ENCODE results near the gene RNFT2. TPM values are rescaled to one million over a fixed set of nuclear protein-coding genes. Genes with fewer than 3 reads are reported as not detected.
A peak's percentile ranks its signal among the peaks of the same experiment; 100 is the strongest.

The RNFT2 gene
- total RNA-seq, 2 experiments from 2014 or later = 15.8 to 15.9 TPM

DNA sequence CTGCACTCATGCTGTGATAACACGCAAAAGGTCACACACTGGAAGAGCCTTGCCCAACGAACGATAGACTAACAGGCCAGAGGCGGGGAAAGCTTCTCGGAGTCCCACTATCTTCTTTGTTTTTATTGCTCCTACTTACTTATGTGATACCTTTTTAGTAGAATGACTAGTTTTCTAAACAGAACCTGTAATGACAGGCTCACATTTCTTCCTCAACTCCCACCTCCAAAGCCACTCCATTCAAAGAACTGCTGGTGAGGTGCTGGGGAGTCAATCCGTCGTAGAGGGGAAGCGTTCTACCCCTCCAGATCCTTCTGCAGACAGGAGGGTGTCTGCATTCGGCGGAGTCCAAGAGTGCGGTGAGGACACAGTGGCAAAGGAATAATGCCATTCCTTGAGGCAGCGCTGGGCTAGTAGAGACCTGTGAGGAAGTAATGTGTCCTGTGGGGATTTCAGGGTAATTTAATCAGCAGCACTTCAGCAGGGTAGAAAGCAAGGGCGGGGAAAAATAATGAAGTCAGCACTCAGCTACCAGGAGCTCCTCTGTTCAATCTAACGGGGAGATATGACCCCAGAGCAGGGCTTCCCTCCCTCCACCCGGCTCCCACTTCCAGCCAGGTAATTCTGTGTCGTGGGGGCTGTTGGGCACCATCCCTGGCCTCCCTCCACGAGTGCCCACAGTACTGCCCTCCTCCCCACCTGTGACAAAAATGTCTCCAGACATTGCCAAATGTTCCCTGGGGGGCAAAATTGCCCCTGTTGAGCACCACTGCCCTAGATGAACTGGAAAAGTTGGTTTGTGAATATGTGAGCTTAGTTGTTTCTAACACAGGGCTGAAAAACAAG is 25.4 kb upstream of the RNFT2 start:
- POLR2A ChIA-PET = interaction anchor here (0.7 kb wide), 1 partner anchor 397 kb away, joined by 4 read pairs; no protein-coding TSS in a partner anchor
- H3K27me3 Mint-ChIP-seq = no peaks in the 10 kb centered on the region
- H3K36me3 Mint-ChIP-seq = peaks cover 11% of the 10 kb centered on the region
- no peak for DNase-seq
- H3K27ac Mint-ChIP-seq = no peak overlapping the region
- peaks cover 7% of the 10 kb centered on the region for H3K4me1 Mint-ChIP-seq (ENCODE audit: low read depth)
- no peak overlapping the region for H3K4me3 Mint-ChIP-seq
- intact Hi-C loops (cut with micrococcal nuclease) = no loop called here
- CTCF ChIA-PET = interaction anchor here (0.9 to 1.2 kb wide), 2 partner anchors 9 kb away, joined by 3 read pairs; no protein-coding TSS in a partner anchor
- no peaks in the 10 kb centered on the region for H3K9me3 Mint-ChIP-seq

GRCh38 chr12:116713527-116713926 is 24.6 kb upstream of the RNFT2 start:
- ChIA-PET POLR2A (no interaction called here), CTCF (interaction anchor here (0.9 kb wide), 1 partner anchor 10 kb away, joined by 3 read pairs; no protein-coding TSS in a partner anchor)
- intact Hi-C loops (cut with micrococcal nuclease) = no loop called here
- Mint-ChIP-seq H3K27ac (no peak overlapping the region), H3K4me1 (ENCODE audit: low read depth) (peaks cover 7% of the 10 kb centered on the region), H3K4me3 (no peak overlapping the region), H3K36me3 (peaks cover 12% of the 10 kb centered on the region), H3K9me3 (no peaks in the 10 kb centered on the region), H3K27me3 (no peaks in the 10 kb centered on the region)
- no peak for DNase-seq

- Mint-ChIP-seq H3K27me3 (no peaks in the 10 kb centered on the region), H3K27ac (peak overlapping the region; percentile 12), H3K36me3 (peaks cover 12% of the 10 kb centered on the region), H3K4me1 (ENCODE audit: low read depth) (peaks cover 8% of the 10 kb centered on the region), H3K9me3 (no peaks in the 10 kb centered on the region), H3K4me3 (no peak overlapping the region)
- ChIA-PET CTCF (interaction anchor here (0.6 kb wide), 1 partner anchor 11 kb away, joined by 3 read pairs; no protein-coding TSS in a partner anchor), POLR2A (no interaction called here)
- intact Hi-C loops (cut with micrococcal nuclease) = no loop called here
- no peak for DNase-seq
Measured at GRCh38 chr12:116714175-116714574, 23.9 kb upstream of the RNFT2 start.

DNA sequence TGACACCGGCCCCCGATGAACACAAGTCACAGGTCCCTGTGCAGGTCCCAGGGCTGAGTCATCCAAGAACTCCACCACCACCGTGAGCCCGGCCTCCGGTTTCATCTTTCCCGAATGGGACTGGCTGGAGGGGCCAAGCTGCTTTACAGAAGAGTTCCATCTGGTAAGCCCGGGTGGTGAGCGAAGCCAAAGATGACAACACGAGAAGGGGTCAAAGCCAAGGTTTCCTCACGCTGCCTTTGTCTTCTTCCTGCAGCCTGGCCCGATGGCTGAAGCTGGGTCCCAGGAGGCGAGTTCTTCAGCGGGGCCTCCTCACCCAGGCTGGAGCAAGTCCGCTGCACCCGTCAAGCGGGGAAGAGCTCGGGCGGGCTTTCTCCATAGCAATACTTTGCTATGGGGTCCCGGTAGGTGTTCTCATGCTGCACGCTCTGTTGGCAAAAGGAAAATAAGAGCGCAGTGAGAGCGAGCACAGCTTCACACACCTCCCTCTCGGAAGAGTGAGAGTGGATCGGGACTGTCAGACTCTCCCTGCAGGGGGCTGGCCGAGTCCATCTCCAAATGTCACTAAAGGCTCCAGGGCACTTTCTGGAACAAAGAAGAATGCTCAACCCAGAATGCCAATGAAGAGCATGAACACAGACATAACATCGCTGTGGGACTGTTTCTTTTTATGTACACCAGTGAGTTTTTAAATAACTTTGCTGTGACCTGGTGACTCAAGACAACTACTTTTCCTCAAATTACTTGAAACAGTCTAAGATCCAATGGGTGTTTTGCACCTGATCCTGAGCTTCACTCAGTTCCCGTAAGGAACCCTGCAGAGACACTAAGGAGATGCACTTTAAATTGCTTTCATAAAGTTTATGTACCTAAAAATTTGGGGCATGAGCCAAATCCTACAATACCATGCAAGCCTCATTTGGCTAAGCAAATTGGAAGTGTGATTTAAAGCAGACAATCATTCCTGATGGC is 20.4 kb upstream of the RNFT2 start:
- Mint-ChIP-seq H3K9me3 (no peaks in the 10 kb centered on the region), H3K4me1 (ENCODE audit: low read depth) (peaks cover 17% of the 10 kb centered on the region), H3K36me3 (peaks cover 20% of the 10 kb centered on the region), H3K27me3 (no peaks in the 10 kb centered on the region), H3K27ac (no peak overlapping the region), H3K4me3 (no peak overlapping the region)
- CTCF ChIA-PET = interaction anchor here (1.4 kb wide), 1 partner anchor 14 kb away, joined by 6 read pairs; no protein-coding TSS in a partner anchor
- intact Hi-C loops (cut with micrococcal nuclease) = no loop called here
- no peak for DNase-seq
- POLR2A ChIA-PET = no interaction called here

DNA sequence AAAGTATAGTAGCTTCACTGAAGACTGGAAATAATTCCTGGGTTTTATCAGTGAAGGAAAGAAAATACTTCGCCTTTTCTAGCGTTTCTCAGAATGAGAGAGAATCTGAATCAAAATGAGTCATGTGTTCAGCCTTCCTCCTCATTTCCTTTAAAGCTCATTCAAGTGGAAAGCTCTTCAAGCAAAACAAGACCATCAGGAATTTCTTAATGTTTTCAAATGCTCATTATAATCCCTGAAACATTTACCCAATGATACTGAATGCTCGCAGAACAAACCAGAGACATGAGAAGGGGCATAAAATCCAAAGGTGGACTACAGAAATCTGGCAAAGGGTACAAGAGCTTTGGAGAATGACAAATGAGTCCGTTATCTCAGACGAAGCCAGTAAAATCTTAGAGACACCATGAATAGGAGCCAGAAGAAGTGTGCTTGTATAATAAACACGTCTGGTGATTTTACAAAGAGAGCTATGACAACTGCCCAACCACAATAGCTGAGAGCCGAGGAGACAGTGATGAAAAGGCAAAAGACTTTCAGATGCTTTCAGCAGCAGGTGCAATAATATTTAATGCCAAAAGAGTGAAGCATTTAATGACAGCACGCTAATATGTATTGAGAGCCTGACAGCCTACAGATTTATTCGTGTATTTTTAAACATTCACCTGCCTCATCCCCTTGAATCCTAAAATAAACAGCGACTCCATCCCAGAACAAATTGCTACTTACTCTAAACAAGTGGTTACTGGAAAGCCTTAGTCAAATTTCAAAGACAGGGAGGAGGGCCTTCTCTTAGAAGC is 19.3 kb upstream of the RNFT2 start:
- Mint-ChIP-seq H3K4me1 (ENCODE audit: low read depth) (peaks cover 20% of the 10 kb centered on the region), H3K36me3 (peaks cover 20% of the 10 kb centered on the region), H3K27ac (peak overlapping the region; percentile 38), H3K9me3 (no peaks in the 10 kb centered on the region), H3K4me3 (no peak overlapping the region), H3K27me3 (no peaks in the 10 kb centered on the region)
- CTCF ChIA-PET = interaction anchor here (0.6 to 1.4 kb wide), 3 partner anchors 9 to 32 kb away, joined by 3 to 6 read pairs (median 3); no protein-coding TSS in a partner anchor
- POLR2A ChIA-PET = no interaction called here
- intact Hi-C loops (cut with micrococcal nuclease) = no loop called here
- no peak for DNase-seq

- Mint-ChIP-seq H3K27ac (peak overlapping the region; percentile 19), H3K4me3 (no peak overlapping the region), H3K9me3 (no peaks in the 10 kb centered on the region), H3K27me3 (no peaks in the 10 kb centered on the region), H3K4me1 (ENCODE audit: low read depth) (peaks cover 20% of the 10 kb centered on the region), H3K36me3 (peaks cover 20% of the 10 kb centered on the region)
- intact Hi-C loops (cut with micrococcal nuclease) = no loop called here
- CTCF ChIA-PET = interaction anchor here (1.3 kb wide), 1 partner anchor 10 kb away, joined by 3 read pairs; no protein-coding TSS in a partner anchor
- DNase-seq = no peak
- POLR2A ChIA-PET = no interaction called here
Measured at GRCh38 chr12:116719731-116720528, 18.2 kb upstream of the RNFT2 start.

- intact Hi-C loops (cut with micrococcal nuclease) = no loop called here
- no peak for DNase-seq
- Mint-ChIP-seq H3K27ac (peak overlapping the region; percentile 3), H3K4me1 (ENCODE audit: low read depth) (peaks cover 20% of the 10 kb centered on the region), H3K9me3 (no peaks in the 10 kb centered on the region), H3K4me3 (no peak overlapping the region), H3K36me3 (peaks cover 11% of the 10 kb centered on the region), H3K27me3 (no peaks in the 10 kb centered on the region)
- ChIA-PET CTCF (interaction anchor here (0.7 to 2.4 kb wide), 3 partner anchors 13 to 723 kb away, joined by 3 to 13 read pairs (median 3); no protein-coding TSS in a partner anchor), POLR2A (no interaction called here)
Measured at GRCh38 chr12:116722245-116722644, 15.9 kb upstream of the RNFT2 start.

GRCh38 chr12:116726694-116727093 is 11.4 kb upstream of the RNFT2 start:
- Mint-ChIP-seq H3K36me3 (peaks cover under 1% of the 10 kb centered on the region), H3K4me1 (ENCODE audit: low read depth) (peaks cover 29% of the 10 kb centered on the region), H3K27me3 (no peaks in the 10 kb centered on the region), H3K4me3 (no peak overlapping the region), H3K9me3 (no peaks in the 10 kb centered on the region), H3K27ac (no peak overlapping the region)
- ChIA-PET CTCF (interaction anchor here (1.7 kb wide), 1 partner anchor 23 kb away, joined by 10 read pairs; no protein-coding TSS in a partner anchor), POLR2A (no interaction called here)
- intact Hi-C loops (cut with micrococcal nuclease) = no loop called here
- DNase-seq = no peak

GRCh38 chr12:116727261-116727660 is 10.9 kb upstream of the RNFT2 start:
- no peak overlapping the region for H3K4me3 Mint-ChIP-seq
- no peaks in the 10 kb centered on the region for H3K9me3 Mint-ChIP-seq
- ChIA-PET POLR2A (no interaction called here), CTCF (no interaction called here)
- no peaks in the 10 kb centered on the region for H3K36me3 Mint-ChIP-seq
- DNase-seq = no peak
- H3K27ac Mint-ChIP-seq = no peak overlapping the region
- H3K27me3 Mint-ChIP-seq = no peaks in the 10 kb centered on the region
- intact Hi-C loops (cut with micrococcal nuclease) = no loop called here
- peaks cover 28% of the 10 kb centered on the region for H3K4me1 Mint-ChIP-seq (ENCODE audit: low read depth)

DNA sequence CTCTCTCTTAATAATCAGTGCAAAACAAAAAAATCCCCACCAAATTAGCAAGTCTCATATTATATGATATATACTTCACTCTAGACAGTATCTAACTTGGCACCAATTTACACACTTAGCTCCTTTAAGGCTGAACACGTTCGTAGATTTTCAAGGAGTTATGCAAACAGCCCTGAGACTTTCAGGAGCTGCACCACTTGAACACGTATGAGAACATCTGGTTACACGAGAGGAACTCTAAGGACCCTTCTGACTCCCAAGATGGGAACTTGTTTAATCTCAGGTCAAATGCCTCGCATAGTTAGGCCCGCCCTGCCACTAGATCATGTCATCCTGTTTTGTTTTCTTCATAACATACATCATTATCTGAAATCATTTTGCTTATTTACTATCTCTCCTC is 10.2 kb upstream of the RNFT2 start:
- ChIA-PET POLR2A (interaction anchor here (0.6 kb wide), 1 partner anchor 685 kb away, joined by 4 read pairs; no protein-coding TSS in a partner anchor), CTCF (no interaction called here)
- intact Hi-C loops (cut with micrococcal nuclease) = no loop called here
- DNase-seq = no peak
- Mint-ChIP-seq H3K4me1 (ENCODE audit: low read depth) (peaks cover 25% of the 10 kb centered on the region), H3K27me3 (no peaks in the 10 kb centered on the region), H3K27ac (no peak overlapping the region), H3K4me3 (no peak overlapping the region), H3K9me3 (no peaks in the 10 kb centered on the region), H3K36me3 (peaks cover 1% of the 10 kb centered on the region)

- H3K4me3 Mint-ChIP-seq = no peak overlapping the region
- POLR2A ChIA-PET = no interaction called here
- H3K27me3 Mint-ChIP-seq = no peaks in the 10 kb centered on the region
- H3K36me3 Mint-ChIP-seq = peaks cover 13% of the 10 kb centered on the region
- no peaks in the 10 kb centered on the region for H3K9me3 Mint-ChIP-seq
- H3K4me1 Mint-ChIP-seq (ENCODE audit: low read depth) = peaks cover 45% of the 10 kb centered on the region
- intact Hi-C loops (cut with micrococcal nuclease) = loop anchor here (10.0 kb wide), 1 partner anchor 457 kb away; the partner anchor contains the start of gene MED13L
- DNase-seq = no peak
- no peak overlapping the region for H3K27ac Mint-ChIP-seq
- CTCF ChIA-PET = no interaction called here
Measured at GRCh38 chr12:116731801-116732200, 6.3 kb upstream of the RNFT2 start.

Data from activated CD4-positive, alpha-beta memory T cell treated with anti-CD3 and anti-CD28 coated beads for 36 hours (primary cell).